Calu3 (cell line): ENCODE data around the gene APEX1. TPM values are rescaled to one million over a fixed set of nuclear protein-coding genes. Genes with fewer than 3 reads are reported as not detected.

Source experiments
- BruUV-seq: library from RNA; stranded (reverse); fragments of 400-500 nt; replicated peaks from 2 replicates; lab custom pipeline; 2021; lab: Mats Ljungman, UMichigan
- CTCF ChIA-PET: fragments of 300-600 bp; sonication (Branson Sonifier 250); formaldehyde crosslinking; loops from one replicate; lab custom pipeline; 2022; ENCODE audit warnings: antibody characterized with exemption; lab: Charles Lee
- DNase-seq: peaks from one replicate; pipeline ENCODE4 v3.0.0; 2022
- H3K27ac Mint-ChIP-seq: one replicate; pipeline ENCODE4 v1.8.0; 2022; ENCODE audit warnings: mixed read lengths; ENCODE audit not compliant: unreplicated experiment
- H3K27me3 Mint-ChIP-seq: one replicate; pipeline ENCODE4 v1.8.0; 2022; ENCODE audit warnings: mixed read lengths; ENCODE audit not compliant: unreplicated experiment
- H3K36me3 Mint-ChIP-seq: one replicate; pipeline ENCODE4 v1.8.0; 2022; ENCODE audit warnings: mild to moderate bottlenecking, moderate library complexity, mixed read lengths; ENCODE audit not compliant: insufficient read depth, unreplicated experiment
- H3K4me1 Mint-ChIP-seq: one replicate; pipeline ENCODE4 v1.8.0; 2022; ENCODE audit warnings: mild to moderate bottlenecking, low read depth, mixed read lengths; ENCODE audit not compliant: unreplicated experiment
- H3K4me3 Mint-ChIP-seq: one replicate; pipeline ENCODE4 v1.8.0; 2022; ENCODE audit warnings: mild to moderate bottlenecking, low read depth, moderate library complexity, mixed read lengths; ENCODE audit not compliant: unreplicated experiment
- H3K9me3 Mint-ChIP-seq: one replicate; pipeline ENCODE4 v1.8.0; 2022; ENCODE audit warnings: low read depth, mixed read lengths; ENCODE audit not compliant: unreplicated experiment
- intact Hi-C: fragments of 100-400 bp; cut with micrococcal nuclease; formaldehyde crosslinking; loops from one replicate; pipeline ENCODE4 v1.10.0; 2022; ENCODE audit not compliant: unreplicated experiment
- total RNA-seq: library from RNA; stranded (reverse); gene quantifications from 2 replicates; pipeline ENCODE4 v1.2.3, GENCODE V29; 2022
- TF ChIP-seq, protein P1 (sequence below): fragments of 200-600 bp; IDR thresholded peaks from one replicate; pipeline ENCODE4 v1.8.0; 2022; ENCODE audit warnings: antibody characterized with exemption; ENCODE audit not compliant: unreplicated experiment

APEX1 gene
- total RNA-seq, 1 experiment from 2014 or later: 205 TPM

DNA sequence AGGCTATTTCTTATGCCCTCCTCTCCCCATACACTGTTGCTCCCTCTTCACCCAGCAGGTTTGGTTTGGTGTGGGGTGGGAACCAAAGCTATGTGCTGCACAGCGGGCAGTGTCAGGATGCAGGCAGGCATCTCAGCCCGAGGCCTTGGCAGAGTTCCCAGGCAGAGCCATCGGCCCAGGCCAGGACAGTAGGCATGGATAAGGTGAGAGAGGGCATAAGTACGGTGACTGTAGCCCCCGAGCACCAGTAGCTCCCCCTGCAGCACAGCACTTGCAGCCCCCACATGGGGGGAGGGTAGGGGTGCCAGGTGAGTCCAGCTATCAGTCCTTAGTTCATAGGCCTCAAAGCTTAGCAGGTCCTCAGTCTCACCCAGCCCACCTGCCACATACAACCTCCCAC lies 26.2 kb upstream of the APEX1 start:
- Mint-ChIP-seq H3K27me3 (no peaks in the 10 kb centered on the region), H3K4me3 (no peak overlapping the region), H3K36me3 (no peaks in the 10 kb centered on the region), H3K9me3 (peaks cover 2% of the 10 kb centered on the region), H3K4me1 (peaks cover 29% of the 10 kb centered on the region), H3K27ac (no peak overlapping the region)
- TF ChIP-seq, protein P1, sequence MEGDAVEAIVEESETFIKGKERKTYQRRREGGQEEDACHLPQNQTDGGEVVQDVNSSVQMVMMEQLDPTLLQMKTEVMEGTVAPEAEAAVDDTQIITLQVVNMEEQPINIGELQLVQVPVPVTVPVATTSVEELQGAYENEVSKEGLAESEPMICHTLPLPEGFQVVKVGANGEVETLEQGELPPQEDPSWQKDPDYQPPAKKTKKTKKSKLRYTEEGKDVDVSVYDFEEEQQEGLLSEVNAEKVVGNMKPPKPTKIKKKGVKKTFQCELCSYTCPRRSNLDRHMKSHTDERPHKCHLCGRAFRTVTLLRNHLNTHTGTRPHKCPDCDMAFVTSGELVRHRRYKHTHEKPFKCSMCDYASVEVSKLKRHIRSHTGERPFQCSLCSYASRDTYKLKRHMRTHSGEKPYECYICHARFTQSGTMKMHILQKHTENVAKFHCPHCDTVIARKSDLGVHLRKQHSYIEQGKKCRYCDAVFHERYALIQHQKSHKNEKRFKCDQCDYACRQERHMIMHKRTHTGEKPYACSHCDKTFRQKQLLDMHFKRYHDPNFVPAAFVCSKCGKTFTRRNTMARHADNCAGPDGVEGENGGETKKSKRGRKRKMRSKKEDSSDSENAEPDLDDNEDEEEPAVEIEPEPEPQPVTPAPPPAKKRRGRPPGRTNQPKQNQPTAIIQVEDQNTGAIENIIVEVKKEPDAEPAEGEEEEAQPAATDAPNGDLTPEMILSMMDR: no peak
- BruUV-seq: no TSS peak
- intact Hi-C loops: no loop called here
- DNase-seq: no peak
- CTCF ChIA-PET: no interaction called here

DNA sequence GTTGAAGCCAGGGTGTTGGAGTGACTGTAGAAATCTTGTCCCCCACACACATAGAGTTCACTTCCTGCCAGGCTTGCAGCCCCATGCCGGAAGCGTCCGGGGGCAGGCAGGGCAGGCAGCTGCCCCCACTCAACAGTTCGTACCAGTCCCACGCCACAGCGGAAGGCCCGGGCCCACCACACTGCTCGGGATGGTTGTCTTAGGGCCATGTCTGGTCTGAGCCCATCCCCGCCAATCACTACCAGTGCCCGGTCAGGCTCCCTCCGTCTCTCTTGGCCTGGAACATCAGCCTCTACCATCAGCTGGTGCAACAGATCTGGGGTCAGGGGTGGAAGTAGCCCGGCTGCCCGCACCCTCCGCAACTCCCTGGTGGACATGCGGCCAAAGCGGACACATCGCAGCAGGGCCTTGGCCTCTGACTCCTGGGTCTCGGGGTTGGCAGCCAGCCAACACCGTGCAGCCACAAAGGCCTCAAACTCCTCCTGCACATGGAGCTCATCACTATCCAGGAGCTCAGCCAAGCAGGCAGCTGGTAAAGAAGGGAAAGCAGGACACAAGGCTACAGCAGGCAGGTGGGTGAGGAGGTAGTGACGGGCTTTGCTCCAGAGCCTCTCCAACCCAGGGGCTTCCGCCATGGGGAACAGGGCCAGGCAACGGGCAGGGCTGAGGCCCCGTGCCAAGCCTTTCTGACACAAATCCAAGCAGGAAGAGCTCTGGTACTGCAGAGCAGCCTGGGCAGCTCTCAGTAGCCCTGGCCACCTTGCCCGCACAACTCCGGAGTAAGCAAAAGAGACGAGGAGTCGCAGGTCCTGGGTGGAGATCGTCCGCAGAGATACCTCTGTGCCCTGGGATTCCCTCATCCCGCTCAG lies 25.0 kb upstream of the APEX1 start:
- H3K27ac Mint-ChIP-seq: no peak overlapping the region
- H3K4me3 Mint-ChIP-seq: no peak overlapping the region
- CTCF ChIA-PET: no interaction called here
- no peaks in the 10 kb centered on the region for H3K9me3 Mint-ChIP-seq
- TF ChIP-seq, protein P1: no peak
- no TSS peak for BruUV-seq
- no peaks in the 10 kb centered on the region for H3K27me3 Mint-ChIP-seq
- intact Hi-C loops: no loop called here
- peaks cover 20% of the 10 kb centered on the region for H3K4me1 Mint-ChIP-seq
- H3K36me3 Mint-ChIP-seq: no peaks in the 10 kb centered on the region
- DNase-seq: no peak

DNA sequence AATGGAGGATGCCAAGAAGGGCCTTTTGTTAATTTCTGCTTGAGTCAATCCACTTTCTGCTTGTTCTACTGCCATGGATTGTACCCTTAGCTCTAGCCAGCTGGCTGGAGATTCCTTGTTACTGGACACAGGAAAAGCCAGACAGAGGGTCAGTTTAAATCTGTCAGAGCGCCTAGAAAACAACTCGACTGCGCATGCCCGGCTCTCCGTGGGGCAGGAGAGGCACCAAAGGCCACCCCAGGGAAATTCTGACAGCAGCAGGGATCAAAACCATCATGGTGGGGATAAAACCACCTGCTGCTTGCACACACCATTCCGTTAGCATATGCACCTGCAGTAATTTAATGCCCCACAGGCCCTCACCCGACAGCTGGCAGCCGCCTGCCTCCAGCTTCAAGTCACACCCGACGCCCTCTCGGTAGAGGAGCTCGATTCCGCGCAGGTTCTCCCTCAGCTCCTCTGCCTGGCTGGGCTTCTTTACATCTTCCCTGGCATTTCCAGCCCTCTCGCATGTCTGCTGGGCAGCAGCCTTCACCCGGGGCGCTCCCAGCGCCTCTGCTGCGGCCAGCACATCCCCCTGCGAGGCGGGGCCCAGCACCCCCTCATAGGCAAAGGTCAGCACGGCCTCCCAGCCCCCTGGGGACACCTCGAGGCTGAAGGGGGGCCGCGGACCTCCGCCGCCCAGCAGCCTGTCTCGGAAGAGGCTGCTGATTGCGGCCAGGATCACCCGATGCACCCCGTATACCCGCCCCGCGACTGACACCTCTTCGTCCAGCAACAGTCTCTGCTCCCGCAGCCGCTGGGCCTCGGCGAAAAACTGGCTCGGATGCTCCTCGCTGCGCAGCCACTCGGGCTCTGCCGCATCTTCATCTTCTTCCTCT lies 20.1 kb upstream of the APEX1 start:
- H3K4me3 Mint-ChIP-seq: no peak overlapping the region

More for the DNA sequence above, 20.1 kb upstream of the APEX1 start:
- intact Hi-C loops: no loop called here
- DNase-seq: no peak
- TF ChIP-seq, protein P1: no peak
- no TSS peak for BruUV-seq
- CTCF ChIA-PET: no interaction called here
- H3K4me1 Mint-ChIP-seq: no peaks in the 10 kb centered on the region
- no peaks in the 10 kb centered on the region for H3K9me3 Mint-ChIP-seq
- H3K27ac Mint-ChIP-seq: no peak overlapping the region
- peaks cover 15% of the 10 kb centered on the region for H3K27me3 Mint-ChIP-seq
- no peaks in the 10 kb centered on the region for H3K36me3 Mint-ChIP-seq
